GM12892 (cell line): ENCODE results near the gene PRM1.

Experiments
- POLR2A ChIP-seq: IDR thresholded peaks from 2 replicates; pipeline ENCODE4 v1.6.1; 2011; ENCODE audit warnings: low read depth, low read length, control low read depth
- POLR2AphosphoS5 ChIP-seq: IDR thresholded peaks from 2 replicates; pipeline ENCODE4 v1.6.1; 2011; ENCODE audit warnings: low read depth, low read length, control low read depth
- TAF1 ChIP-seq: IDR thresholded peaks from 2 replicates; pipeline ENCODE4 v1.6.1; 2011; ENCODE audit warnings: low read depth, mild to moderate bottlenecking, control low read depth, low read length, borderline replicate concordance

- TF ChIP-seq POLR2A, result no peak
- TF ChIP-seq POLR2AphosphoS5, result no peak
- TF ChIP-seq TAF1, result no peak
Measured at GRCh38 chr16:11296351-11296705, 15.2 kb upstream of the PRM1 start.
